ENCODE data around the gene LIN28A.

The LIN28A gene

GRCh38 chr1:26405281-26405915, 5.2 kb upstream of the LIN28A start:
- Histone ChIP-seq H3K27me3 (ENCODE audit: control insufficient read depth, insufficient read depth, low read length, poor library complexity, severe bottlenecking) (no peaks in the 10 kb centered on the region), H3K4me1 (ENCODE audit: control insufficient read depth, insufficient read depth, low read length) (peaks cover 12% of the 10 kb centered on the region), H3K4me3 (ENCODE audit: insufficient read depth, low read depth, low read length) (no peak overlapping the region), H3K27ac (ENCODE audit: insufficient read depth, low read depth, low read length, poor library complexity, severe bottlenecking) (no peak overlapping the region), H3K9me3 (ENCODE audit: control insufficient read depth, low read length) (no peaks in the 10 kb centered on the region), H3K36me3 (ENCODE audit: control insufficient read depth, insufficient read depth, low read length) (no peaks in the 10 kb centered on the region)
- WGBS, 2 experiments = 90 to 92% methylated on average over 7 of the region's 7 CpGs

GRCh38 chr1:26408604-26409003, 2.0 kb upstream of the LIN28A start:
- Histone ChIP-seq H3K27me3 (ENCODE audit: control insufficient read depth, insufficient read depth, low read length, poor library complexity, severe bottlenecking) (no peaks in the 10 kb centered on the region), H3K9me3 (ENCODE audit: control insufficient read depth, low read length) (no peaks in the 10 kb centered on the region), H3K36me3 (ENCODE audit: control insufficient read depth, insufficient read depth, low read length) (no peaks in the 10 kb centered on the region), H3K27ac (ENCODE audit: insufficient read depth, low read depth, low read length, poor library complexity, severe bottlenecking) (peak overlapping the region; percentile 99), H3K4me1 (ENCODE audit: control insufficient read depth, insufficient read depth, low read length) (peaks cover 17% of the 10 kb centered on the region), H3K4me3 (ENCODE audit: insufficient read depth, low read depth, low read length) (peak overlapping the region; percentile 100)
- WGBS, 2 experiments = 0 to 1% methylated on average over 12 of the region's 12 CpGs

GRCh38 chr1:26409191-26409807, 1.3 kb upstream of the LIN28A start:
- Histone ChIP-seq H3K27me3 (ENCODE audit: control insufficient read depth, insufficient read depth, low read length, poor library complexity, severe bottlenecking) (no peaks in the 10 kb centered on the region), H3K4me3 (ENCODE audit: insufficient read depth, low read depth, low read length) (peak overlapping the region; percentile 100), H3K4me1 (ENCODE audit: control insufficient read depth, insufficient read depth, low read length) (peaks cover 14% of the 10 kb centered on the region), H3K36me3 (ENCODE audit: control insufficient read depth, insufficient read depth, low read length) (no peaks in the 10 kb centered on the region), H3K27ac (ENCODE audit: insufficient read depth, low read depth, low read length, poor library complexity, severe bottlenecking) (peak overlapping the region; percentile 99), H3K9me3 (ENCODE audit: control insufficient read depth, low read length) (no peaks in the 10 kb centered on the region)
- 1 to 2% methylated on average over 14 to 16 of the region's 16 CpGs for WGBS, 2 experiments

- Histone ChIP-seq H3K27ac (ENCODE audit: insufficient read depth, low read depth, low read length, poor library complexity, severe bottlenecking) (peak overlapping the region; percentile 99), H3K27me3 (ENCODE audit: control insufficient read depth, insufficient read depth, low read length, poor library complexity, severe bottlenecking) (no peaks in the 10 kb centered on the region), H3K9me3 (ENCODE audit: control insufficient read depth, low read length) (no peaks in the 10 kb centered on the region), H3K4me1 (ENCODE audit: control insufficient read depth, insufficient read depth, low read length) (peaks cover 24% of the 10 kb centered on the region), H3K4me3 (ENCODE audit: insufficient read depth, low read depth, low read length) (peak overlapping the region; percentile 100), H3K36me3 (ENCODE audit: control insufficient read depth, insufficient read depth, low read length) (no peaks in the 10 kb centered on the region)
- 1% methylated on average over 20 of the region's 20 CpGs for WGBS, 2 experiments
Observed at GRCh38 chr1:26411624-26412074, 1.0 kb downstream of the LIN28A start.

GRCh38 chr1:26412180-26412840, 1.7 kb downstream of the LIN28A start:
- Histone ChIP-seq H3K9me3 (ENCODE audit: control insufficient read depth, low read length) (no peaks in the 10 kb centered on the region), H3K36me3 (ENCODE audit: control insufficient read depth, insufficient read depth, low read length) (no peaks in the 10 kb centered on the region), H3K27ac (ENCODE audit: insufficient read depth, low read depth, low read length, poor library complexity, severe bottlenecking) (peak overlapping the region; percentile 99), H3K27me3 (ENCODE audit: control insufficient read depth, insufficient read depth, low read length, poor library complexity, severe bottlenecking) (no peaks in the 10 kb centered on the region), H3K4me1 (ENCODE audit: control insufficient read depth, insufficient read depth, low read length) (peaks cover 26% of the 10 kb centered on the region), H3K4me3 (ENCODE audit: insufficient read depth, low read depth, low read length) (peak overlapping the region; percentile 100)
- WGBS, 2 experiments = 0 to 1% methylated on average over 9 of the region's 9 CpGs

- no peaks in the 10 kb centered on the region for H3K36me3 ChIP-seq (ENCODE audit: control insufficient read depth, insufficient read depth, low read length)
- H3K27me3 ChIP-seq (ENCODE audit: control insufficient read depth, insufficient read depth, low read length, poor library complexity, severe bottlenecking) = no peaks in the 10 kb centered on the region
- H3K4me1 ChIP-seq (ENCODE audit: control insufficient read depth, insufficient read depth, low read length) = peaks cover 33% of the 10 kb centered on the region
- no peaks in the 10 kb centered on the region for H3K9me3 ChIP-seq (ENCODE audit: control insufficient read depth, low read length)
- peak overlapping the region; percentile 99 for H3K27ac ChIP-seq (ENCODE audit: insufficient read depth, low read depth, low read length, poor library complexity, severe bottlenecking)
- H3K4me3 ChIP-seq (ENCODE audit: insufficient read depth, low read depth, low read length) = peak overlapping the region; percentile 100
- WGBS, 2 experiments = 0% methylated on average over 1 of the region's 1 CpG
Observed at GRCh38 chr1:26413031-26413430, 2.4 kb downstream of the LIN28A start.

GRCh38 chr1:26417111-26417759, 6.6 kb downstream of the LIN28A start:
- H3K4me3 ChIP-seq (ENCODE audit: insufficient read depth, low read depth, low read length) = no peak overlapping the region
- 12 to 24% methylated on average over 7 to 9 of the region's 9 CpGs for WGBS, 2 experiments
- H3K4me1 ChIP-seq (ENCODE audit: control insufficient read depth, insufficient read depth, low read length) = peaks cover 58% of the 10 kb centered on the region
- peaks cover 2% of the 10 kb centered on the region for H3K36me3 ChIP-seq (ENCODE audit: control insufficient read depth, insufficient read depth, low read length)
- H3K27ac ChIP-seq (ENCODE audit: insufficient read depth, low read depth, low read length, poor library complexity, severe bottlenecking) = peak overlapping the region; percentile 76
- H3K27me3 ChIP-seq (ENCODE audit: control insufficient read depth, insufficient read depth, low read length, poor library complexity, severe bottlenecking) = no peaks in the 10 kb centered on the region
- no peaks in the 10 kb centered on the region for H3K9me3 ChIP-seq (ENCODE audit: control insufficient read depth, low read length)

- WGBS, 2 experiments = 1 to 3% methylated on average over 4 to 5 of the region's 5 CpGs
- Histone ChIP-seq H3K4me1 (ENCODE audit: control insufficient read depth, insufficient read depth, low read length) (peaks cover 56% of the 10 kb centered on the region), H3K36me3 (ENCODE audit: control insufficient read depth, insufficient read depth, low read length) (peaks cover 11% of the 10 kb centered on the region), H3K9me3 (ENCODE audit: control insufficient read depth, low read length) (no peaks in the 10 kb centered on the region), H3K4me3 (ENCODE audit: insufficient read depth, low read depth, low read length) (peak overlapping the region; percentile 32), H3K27ac (ENCODE audit: insufficient read depth, low read depth, low read length, poor library complexity, severe bottlenecking) (peak overlapping the region; percentile 99), H3K27me3 (ENCODE audit: control insufficient read depth, insufficient read depth, low read length, poor library complexity, severe bottlenecking) (no peaks in the 10 kb centered on the region)
Observed at GRCh38 chr1:26418865-26419349, 8.3 kb downstream of the LIN28A start.

GRCh38 chr1:26419494-26419893, 8.9 kb downstream of the LIN28A start:
- 62% methylated on average over 2 of the region's 2 CpGs; no CpG with 5 or more reads in 1 of the 2 experiments for WGBS, 2 experiments
- Histone ChIP-seq H3K9me3 (ENCODE audit: control insufficient read depth, low read length) (no peaks in the 10 kb centered on the region), H3K4me1 (ENCODE audit: control insufficient read depth, insufficient read depth, low read length) (peaks cover 50% of the 10 kb centered on the region), H3K27me3 (ENCODE audit: control insufficient read depth, insufficient read depth, low read length, poor library complexity, severe bottlenecking) (no peaks in the 10 kb centered on the region), H3K27ac (ENCODE audit: insufficient read depth, low read depth, low read length, poor library complexity, severe bottlenecking) (peak overlapping the region; percentile 99), H3K4me3 (ENCODE audit: insufficient read depth, low read depth, low read length) (peak overlapping the region; percentile 1), H3K36me3 (ENCODE audit: control insufficient read depth, insufficient read depth, low read length) (peaks cover 11% of the 10 kb centered on the region)

- Histone ChIP-seq H3K4me3 (ENCODE audit: insufficient read depth, low read depth, low read length) (no peak overlapping the region), H3K27me3 (ENCODE audit: control insufficient read depth, insufficient read depth, low read length, poor library complexity, severe bottlenecking) (no peaks in the 10 kb centered on the region), H3K27ac (ENCODE audit: insufficient read depth, low read depth, low read length, poor library complexity, severe bottlenecking) (peak overlapping the region; percentile 82), H3K9me3 (ENCODE audit: control insufficient read depth, low read length) (no peaks in the 10 kb centered on the region), H3K36me3 (ENCODE audit: control insufficient read depth, insufficient read depth, low read length) (peaks cover 37% of the 10 kb centered on the region), H3K4me1 (ENCODE audit: control insufficient read depth, insufficient read depth, low read length) (peaks cover 10% of the 10 kb centered on the region)
- 22 to 64% methylated on average over 1 to 2 of the region's 2 CpGs for WGBS, 2 experiments
Observed at GRCh38 chr1:26429721-26430120, 19.1 kb downstream of the LIN28A start.

All from ectodermal cell (in vitro differentiated cells).